GM04504 (cell line): ENCODE data around the gene TAOK1.
"Not testable (repeated sequence)": the region's sequence is repeated elsewhere in the genome, so short reads cannot be mapped to it uniquely, and the experiment has no call there.

Source experiments
- DNase-seq: peaks from one replicate; pipeline ENCODE4 v3.0.0-alpha.2; 2012; ENCODE audit warnings: low read depth

TAOK1 gene

DNA sequence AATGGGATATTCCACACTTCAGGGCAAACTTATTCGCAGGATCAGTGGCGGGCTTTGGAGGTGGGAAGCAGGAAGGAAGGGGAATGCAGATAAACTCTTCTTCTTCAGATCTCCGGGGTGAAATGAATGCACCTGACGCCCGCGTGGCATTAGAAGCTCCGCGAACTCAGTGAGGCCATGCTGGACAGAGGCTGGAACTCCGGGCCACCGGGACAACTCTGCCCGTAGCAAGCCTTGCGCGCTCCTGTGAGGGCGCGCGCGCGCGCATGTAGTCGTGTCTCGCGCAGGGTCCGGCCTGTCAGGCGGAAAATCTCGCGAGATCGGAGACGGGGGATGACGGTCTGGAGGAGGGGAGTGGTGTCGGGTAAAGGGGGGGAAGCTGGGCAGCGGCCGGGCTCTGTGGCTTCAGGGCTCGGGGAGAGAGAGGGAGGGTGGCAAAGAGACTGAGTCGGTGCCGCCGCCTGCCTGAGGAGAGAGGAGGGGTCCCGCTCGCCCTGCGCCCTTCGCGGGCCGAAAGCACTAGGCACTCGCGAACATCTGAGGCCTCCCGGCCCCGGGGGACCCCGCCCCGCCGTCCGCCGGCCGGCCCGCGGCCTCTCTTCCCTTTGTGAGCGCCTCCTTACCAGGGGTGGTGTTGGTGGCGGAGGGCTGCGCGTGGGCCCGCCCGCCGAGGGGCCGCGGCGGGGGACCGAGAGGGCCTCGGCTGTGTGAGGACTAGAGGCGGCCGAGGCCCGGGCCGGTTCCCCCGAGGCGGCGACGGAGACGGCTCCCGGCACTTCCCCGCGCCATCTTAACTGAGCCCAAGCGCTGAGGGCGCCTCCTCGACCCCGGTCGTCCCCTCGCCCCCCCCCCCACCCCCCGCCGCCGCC lies at the start of gene TAOK1:
Gene TAOK1 (plus strand): TSS at position 382 of the 869 bp plus-strand sequence. CDS start 61,186 bp downstream, outside the sequence.
- DNase-seq: peak; percentile 97

DNA sequence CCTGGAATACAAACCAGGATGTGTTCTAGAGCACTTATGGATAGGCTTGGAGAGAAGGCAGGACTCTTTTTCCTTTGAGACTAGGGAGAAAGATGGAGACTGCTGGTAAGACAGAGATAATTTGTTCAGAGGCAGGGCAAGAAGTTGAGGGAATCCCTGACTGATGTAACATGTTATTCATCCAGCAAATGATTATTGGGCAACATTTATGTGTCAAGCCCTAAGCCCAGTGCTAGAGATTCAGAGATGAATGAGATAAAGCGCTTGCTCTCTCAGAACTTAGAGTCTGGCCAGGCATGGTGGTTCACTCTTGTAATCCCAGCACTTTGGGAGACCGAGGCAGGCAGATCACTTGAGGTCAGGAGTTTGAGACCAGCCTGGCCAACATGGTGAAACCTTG lies 48.4 kb upstream of the TAOK1 start:
- DNase-seq: peak; percentile 23

DNA sequence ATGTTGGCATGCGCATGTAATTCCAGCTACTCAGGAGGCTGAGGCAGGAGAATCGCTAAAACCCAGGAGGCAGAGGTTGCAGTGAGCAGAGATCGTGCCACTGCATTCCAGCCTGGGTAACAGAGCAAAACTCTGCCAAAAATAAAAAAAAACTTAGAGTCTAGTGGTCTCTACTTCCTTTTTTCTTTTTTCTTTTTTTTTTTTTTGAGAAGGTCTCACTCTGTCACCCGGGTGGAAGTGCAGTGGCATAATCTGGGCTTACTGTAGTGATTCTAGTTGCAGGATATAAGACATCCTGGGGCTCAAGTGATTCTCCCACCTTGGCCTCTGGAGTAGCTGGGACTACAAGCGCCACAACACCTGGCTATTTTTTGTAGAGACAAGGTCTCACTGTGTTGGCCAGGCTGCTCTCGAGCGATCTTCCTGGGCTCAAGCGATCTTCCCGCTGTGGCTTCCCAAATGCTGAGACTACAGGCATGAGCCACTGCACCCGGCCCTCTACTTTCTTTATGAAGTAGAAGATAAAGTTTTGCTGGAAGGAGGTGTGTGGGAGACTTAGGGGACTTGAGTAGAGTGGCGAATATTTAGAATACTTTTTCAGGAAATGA lies 47.9 kb upstream of the TAOK1 start:
- DNase-seq: no peak

DNA sequence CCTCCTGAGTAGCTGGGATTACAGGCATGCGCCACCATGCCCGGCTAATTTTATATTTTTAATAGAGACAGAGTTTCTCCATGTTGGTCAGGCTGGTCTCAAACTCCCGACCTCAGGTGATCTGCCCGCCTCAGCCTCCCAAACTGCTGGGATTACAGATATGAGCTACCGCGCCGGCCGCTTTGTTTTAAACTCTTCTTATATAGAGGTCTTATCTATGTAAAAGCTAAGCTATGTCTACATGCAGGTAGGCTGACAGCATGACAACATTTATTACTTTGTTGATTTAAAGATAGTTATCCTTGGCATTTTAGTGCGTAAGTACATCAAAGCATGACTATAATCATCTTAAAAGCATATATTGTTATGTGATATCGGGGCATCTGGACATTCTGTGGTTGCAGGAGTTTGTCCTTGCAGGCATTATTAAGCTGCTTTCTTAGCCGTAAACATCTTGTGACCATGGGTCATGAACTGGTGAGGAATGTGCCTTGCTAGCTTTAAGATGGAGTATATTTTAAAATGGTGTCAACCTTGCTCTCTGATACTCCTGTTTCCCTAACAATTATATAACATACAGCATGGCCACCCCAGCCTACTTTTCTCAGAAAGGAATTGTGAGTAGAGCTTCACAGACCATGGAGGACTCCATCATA lies 45.8 kb upstream of the TAOK1 start:
- DNase-seq: no peak

DNA sequence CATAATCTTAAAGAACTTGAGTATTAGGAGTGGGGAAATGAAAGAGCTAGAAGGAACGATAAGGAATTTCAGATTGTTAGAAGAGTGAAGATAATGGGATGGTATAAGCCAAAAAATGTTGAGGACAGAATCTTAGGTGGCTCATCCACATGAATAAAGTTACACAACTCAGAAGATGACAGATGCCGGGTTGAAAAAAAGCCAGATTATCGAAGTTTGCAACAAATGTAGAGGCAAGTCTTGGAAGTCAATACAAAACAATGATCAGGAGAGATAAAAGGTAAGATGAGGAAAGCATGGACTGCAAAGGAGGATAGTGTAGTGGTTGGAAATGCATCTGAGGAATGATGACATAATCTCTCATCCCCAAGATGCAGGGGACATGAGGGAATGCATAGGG lies 45.1 kb upstream of the TAOK1 start:
- DNase-seq: no peak

DNA sequence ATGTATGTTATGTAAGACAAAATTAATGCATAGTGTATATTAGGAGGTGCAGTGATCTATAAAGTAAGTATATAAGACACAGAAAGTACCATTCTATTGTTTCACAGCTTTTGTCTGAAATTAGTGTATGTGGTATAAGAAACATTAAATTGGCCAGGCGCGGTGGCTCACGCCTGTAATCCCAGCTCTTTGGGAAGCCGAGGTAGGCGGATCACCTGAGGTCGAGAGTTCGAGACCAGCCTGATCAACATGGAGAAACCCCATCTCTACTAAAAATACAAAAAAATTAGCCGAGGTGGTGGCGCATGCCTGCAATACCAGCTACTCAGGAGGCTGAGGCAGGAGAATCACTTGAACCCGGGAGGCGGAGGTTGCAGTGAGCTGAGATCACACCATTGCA lies 44.7 kb upstream of the TAOK1 start:
- DNase-seq: not testable (repeated sequence)

DNA sequence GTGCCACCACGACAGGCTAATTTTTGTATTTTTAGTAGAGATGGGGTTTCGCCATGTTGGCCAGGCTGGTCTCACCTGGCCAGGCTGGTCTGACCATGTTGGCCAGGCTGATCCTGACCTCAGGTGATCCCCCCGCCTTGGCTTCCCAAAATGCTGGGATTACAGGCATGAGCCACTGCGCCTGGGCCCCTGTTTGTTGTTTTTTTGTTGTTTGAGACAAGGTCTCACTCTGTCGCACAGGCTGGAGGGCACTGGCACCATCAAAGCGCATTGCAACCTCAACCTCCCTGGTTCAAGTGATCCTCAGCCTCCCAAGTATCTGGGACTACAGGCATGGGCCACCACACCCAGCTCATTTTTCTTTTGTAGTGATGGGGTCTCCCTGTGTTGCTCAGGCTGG lies 43.7 kb upstream of the TAOK1 start:
- DNase-seq: no peak

DNA sequence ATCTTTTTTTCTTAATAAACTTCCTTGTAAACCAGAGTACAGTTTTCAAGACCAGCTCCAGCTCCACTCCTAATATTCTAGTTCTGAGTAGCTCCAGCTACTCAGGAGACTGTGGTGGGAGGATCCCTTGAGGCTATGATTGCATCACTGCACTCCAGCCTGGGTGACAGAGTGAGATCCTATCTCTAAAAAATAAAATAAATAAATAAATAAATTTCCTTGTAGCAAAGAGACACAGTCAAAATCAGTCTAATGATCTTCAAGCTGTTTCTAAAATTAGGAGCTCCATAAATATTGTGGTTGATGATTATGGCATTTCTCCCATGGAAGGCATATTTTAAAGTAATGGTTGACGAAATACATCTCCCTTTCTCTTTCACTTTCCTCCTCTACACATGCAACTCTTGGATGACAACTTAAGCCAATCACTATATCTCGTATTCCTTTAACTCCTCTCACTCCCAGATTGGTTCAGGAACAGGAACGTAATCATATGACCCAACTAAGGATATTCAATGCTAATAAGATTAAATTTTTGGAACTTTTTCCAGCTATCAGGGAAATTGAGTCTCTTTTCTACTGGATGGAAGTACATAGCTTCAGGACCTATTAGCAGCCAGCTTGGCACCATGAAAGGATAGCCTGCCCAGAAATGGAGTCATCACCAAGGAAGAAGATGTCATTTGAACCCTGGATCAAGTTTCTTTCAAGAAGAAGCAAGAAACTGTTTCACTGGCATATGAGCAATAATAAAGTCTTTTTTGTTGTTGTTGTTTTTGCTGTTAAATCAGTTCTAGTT lies 42.1 kb upstream of the TAOK1 start:
- DNase-seq: peak; percentile 29

DNA sequence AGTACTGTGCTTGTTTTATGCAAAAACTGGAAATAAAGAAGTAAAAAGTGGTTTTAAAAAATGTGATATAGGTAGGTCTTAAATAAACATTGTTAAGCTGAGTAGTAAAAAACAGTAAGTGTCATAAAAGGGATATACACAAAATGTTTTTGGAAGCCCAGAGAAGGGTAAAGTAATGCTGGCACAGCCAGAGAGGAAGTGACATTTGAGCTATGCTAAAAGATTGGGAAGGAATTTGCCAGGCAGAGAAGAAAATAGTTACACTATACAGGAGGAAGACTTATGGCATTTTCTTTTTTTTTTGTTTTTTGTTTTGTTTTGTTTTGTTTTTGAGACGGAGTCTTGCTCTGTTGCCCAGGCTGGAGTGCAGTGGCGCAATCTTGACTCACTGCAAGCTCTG lies 40.8 kb upstream of the TAOK1 start:
- DNase-seq: no peak

DNA sequence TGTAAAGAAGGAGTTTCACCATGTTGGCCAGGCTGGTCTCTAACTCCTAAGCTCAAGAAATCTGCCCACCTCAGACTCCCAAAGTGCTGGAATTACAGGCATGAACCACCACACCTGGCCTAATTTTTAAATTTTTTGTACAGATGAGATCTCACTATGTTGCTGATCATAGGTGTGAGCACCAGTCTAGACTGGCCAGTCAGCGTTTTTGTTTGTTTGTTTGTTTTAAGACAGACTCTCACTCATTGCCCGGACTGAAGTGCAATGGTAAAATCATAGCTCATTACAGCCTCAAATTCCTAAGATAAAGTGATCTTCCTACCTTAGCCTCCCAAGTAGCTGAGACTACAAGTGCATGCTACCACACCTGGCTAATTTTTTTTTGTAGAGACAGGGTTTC lies 38.0 kb upstream of the TAOK1 start:
- DNase-seq: no peak

DNA sequence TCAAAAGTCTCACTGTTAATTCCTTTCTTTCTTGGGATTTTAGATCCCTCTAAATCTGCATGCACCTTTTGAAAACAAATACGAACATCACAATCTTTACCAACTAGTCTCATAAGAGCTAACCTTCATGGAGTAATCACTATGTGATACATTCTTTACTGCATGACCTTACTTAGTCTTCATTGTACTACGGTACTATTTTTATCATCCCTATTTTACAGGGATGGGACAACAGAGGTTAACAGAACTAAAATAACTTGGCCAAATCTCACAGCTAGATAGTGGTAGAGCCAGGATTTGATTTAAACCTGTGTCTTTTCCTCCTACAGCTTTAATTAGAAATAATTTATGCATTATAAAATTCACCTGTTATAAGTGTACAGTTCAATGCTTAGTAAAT lies 32.9 kb upstream of the TAOK1 start:
- no peak for DNase-seq

DNA sequence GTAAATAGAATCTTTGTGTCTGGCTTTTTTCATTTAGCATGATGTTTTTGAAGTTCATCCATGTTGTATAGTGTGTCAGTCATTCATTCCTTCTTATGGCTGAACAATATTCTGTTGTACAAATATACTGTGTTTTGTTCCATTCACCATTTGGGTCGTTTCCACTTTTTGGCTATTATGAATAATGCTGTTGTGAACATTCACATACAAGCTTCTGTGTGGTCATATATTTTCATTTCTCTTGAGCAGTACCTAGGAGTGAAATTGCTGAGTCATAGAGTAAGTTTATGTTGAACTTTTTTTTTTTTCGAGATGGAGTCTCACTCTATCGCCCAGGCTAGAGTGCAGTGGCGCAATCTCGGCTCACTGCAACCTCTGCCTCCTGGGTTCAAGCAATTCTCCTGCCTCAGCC lies 32.3 kb upstream of the TAOK1 start:
- no peak for DNase-seq

DNA sequence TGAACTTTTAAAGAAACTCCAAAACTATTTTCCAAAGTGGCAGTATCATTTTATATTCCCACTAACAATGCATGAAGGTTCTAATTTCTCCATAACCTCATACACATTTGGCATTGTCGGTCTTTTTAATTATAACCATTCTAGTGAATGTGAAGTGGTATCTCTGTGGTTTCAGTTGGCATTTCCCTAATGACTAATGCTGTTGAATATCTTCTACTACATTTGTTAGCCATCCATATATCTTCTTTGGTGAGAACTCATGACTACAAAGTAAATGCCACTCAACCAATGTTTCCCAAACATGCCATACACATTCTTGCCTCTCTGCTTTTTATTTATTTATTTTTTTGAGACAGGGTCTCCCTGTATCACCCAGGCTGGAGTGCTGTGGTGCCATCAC lies 31.7 kb upstream of the TAOK1 start:
- DNase-seq: no peak

DNA sequence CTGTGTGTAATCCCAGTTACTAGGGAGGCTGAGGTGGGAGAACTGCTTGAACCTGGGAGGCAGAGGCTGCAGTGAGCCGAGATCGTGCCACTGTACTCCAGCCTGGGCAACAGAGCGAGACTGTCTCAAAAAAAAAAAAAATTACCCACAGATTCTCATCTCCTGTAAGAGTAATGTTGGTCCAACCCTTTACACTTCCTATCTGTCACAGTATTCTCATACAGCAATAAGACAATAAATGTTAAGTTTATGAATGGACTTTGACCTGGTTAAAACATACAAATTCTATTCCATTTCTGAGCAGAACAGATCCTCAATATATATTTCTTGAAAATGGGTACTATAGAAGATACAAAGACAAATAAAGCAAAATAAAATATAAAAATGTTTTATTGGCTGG lies 30.4 kb upstream of the TAOK1 start:
- DNase-seq: no peak

DNA sequence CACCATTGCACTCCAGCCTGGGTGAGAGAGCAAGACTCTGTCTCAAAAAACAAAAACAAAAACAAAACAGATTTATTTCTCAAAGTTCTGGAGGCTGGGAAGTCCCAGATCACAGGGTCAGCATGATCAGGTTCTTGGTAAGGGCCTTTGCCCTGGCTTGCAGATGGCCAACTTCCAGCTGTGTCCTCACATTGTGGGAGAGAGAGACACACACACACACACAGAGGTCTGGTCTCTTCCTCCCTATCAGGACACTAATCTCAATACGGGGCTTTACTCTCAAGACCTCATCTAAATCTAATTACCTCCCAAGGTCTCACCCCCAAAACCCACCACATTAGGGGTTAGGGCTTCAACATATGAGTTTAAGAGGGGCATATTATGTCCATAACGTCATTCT lies 26.4 kb upstream of the TAOK1 start:
- no peak for DNase-seq

DNA sequence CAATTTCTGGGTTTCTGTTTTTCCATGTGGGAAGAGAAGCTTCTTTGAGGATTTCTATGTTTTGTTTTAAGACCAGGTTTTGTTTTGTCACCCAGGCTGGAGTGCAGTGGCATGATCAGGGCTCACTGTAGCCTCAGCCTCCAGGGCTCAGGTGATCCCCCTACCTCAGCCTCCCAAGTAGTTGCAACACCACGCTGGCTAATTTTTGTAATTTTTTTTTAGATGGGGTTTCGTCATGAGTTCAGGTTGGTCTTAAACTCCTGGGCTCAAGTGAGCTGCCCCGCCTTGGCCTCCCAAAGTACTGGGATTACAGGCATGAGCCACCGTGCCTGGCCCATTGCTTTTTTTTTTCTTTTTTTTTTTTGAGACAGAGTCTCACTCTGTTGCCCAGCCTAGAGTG lies 25.5 kb upstream of the TAOK1 start:
- DNase-seq: no peak

DNA sequence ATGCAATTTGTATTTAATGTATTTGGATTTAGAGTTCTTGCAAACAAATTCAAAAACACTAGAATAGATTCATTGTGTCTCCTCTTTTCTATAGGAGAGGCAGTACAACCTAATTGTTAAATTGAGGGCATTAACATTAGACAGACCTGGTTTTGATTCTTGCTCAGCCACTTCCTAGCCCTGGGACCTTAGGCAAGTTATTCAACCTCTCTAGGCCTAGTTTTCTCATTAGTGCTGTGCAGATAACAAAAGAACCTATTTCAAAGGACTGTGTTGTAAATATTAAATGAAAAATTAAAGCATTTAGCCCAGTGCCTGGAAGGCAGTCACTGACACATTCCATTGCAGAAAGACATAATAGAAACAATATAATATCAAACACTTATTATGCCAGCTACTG lies 22.0 kb upstream of the TAOK1 start:
- no peak for DNase-seq

DNA sequence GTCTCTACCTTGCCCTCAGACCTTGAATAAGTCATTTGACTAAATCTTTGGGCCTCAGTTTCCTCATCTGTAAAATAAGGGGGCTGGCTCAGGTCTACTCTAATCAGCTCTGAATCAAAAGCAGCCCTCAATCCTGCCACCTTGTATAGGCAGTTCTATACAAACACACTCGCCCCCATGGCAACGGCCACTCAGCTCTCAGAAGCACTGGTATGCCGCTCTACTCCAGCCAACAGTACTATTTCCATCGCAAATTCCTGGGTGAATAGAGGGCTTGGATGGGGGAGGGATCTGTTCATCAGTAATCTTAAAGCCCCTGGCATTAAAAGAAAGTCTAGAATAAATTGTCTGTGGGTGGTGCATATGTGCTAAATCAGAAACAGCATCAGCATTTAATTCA lies 21.2 kb upstream of the TAOK1 start:
- no peak for DNase-seq

DNA sequence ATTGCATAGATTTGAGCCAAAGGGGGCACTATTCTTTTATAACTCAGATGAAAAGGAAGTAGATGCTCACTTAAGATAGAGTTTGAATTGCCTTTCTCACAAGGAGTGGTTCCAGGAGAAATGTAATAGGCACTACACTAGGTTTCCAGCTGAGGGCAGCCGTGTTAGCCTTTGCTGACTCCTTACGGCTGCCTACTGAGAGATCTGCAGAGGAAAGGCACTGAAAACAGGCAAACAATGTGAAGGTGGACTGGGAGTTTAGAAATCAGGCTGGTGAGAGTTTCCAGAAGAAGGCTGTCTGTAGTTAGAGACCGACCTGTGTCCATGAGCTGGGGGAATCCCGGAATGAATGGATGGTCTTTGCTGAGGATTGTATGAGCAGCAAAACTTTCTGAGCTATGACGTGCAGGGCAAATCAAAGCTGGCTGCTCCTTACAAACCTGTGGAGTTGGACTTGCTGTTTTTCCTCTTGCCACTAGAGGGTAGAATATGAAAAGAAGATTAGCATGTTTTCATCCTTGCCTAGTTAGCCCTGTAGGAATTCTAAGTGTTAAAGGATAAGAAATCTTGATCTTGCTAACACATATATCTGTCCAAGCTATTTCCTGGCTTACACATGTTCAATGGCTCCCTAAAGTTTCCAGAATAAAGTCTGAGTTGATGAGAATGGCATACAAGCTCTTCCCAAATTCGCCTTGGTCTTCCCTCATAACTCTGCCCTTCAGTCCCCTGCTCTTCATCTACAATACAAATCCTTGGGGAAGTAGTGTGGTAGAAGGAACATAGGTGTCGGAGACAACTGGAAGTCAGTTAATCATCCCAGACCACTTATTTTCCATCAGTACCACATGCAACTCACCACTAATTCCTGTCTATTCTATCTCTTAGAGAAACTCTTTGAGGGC lies 20.1 kb upstream of the TAOK1 start:
- peak; percentile 63 for DNase-seq

DNA sequence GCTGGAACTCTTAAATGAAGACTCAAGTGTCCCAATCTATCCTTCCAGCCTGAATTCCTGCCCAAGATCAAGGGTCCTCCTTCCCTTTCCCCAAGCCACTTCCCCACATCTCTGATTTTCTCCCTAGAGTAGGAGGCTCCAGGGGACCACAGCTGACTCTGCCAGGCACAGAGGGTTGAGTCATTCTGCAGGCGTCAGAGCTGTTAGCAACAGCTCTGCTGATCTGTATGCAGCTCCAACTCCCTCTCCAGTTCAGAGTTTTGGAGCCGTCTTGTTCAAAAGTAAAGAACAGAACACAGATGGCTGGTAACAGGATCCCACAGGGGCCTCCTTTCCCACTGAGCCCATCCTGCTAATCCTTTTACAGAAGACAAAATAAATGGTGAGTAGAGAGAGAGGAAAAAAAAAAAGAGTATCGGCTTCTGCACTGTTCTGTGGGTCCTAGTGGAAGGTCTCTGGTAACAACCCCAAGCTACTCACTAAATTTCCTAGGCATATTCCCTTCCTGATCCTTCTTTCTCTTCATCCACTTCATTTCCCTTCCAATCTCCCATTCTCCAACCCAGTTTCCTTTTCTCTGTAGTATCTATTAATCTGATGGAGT lies 13.4 kb upstream of the TAOK1 start:
- no peak for DNase-seq

DNA sequence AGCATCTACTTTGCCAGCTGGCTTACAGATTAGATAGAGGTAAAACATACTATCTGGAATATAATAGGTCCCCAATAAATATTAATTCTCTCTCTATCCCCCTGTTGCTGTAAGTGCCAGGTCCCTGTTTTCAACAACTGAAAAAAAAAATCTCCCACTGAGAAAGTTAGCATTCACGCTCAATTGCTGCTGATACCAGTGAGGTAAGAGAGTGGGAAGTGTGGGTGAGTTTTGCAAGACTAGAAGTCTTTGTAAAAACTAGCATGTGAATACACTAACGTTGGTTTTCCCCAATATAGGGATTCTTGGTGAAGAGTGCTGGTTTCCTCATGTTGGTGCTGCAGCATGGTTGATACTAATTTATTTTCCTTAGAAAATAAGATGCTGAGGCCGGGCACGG lies 11.7 kb upstream of the TAOK1 start:
- DNase-seq: no peak
